Bronchial epithelial cell (primary cell): ENCODE measurements around the gene DUSP22. TPM values are rescaled to one million over a fixed set of nuclear protein-coding genes. Genes with fewer than 3 reads are reported as not detected.

Experiments used
- DNase-seq: peaks from one replicate; pipeline ENCODE4 v3.0.0-alpha.2; 2010; ENCODE audit warnings: low read depth
- FAIRE-seq: peaks from 2 replicates; lab custom pipeline; 2011; peaks lifted over from hg19 to GRCh38; lab: Jason Lieb, UNC
- H3K27me3 ChIP-seq: 2 replicates; pipeline ENCODE4 v1.5.1; 2011; ENCODE audit warnings: low read length; ENCODE audit not compliant: control insufficient read depth, insufficient read depth
- H3K36me3 ChIP-seq: 2 replicates; pipeline ENCODE4 v1.5.1; 2011; ENCODE audit warnings: low read length; ENCODE audit not compliant: control insufficient read depth, insufficient read depth
- H3K4me3 ChIP-seq: 2 replicates; pipeline ENCODE4 v1.5.1; 2011; ENCODE audit warnings: mild to moderate bottlenecking, low read depth, low read length, control low read depth
- CTCF ChIP-seq: IDR thresholded peaks from 2 replicates; pipeline ENCODE4 v1.5.1; 2011; ENCODE audit warnings: mild to moderate bottlenecking, moderate library complexity, low read length, control low read depth, inconsistent platforms; ENCODE audit not compliant: insufficient read depth, severe bottlenecking
- total RNA-seq: library from RNA; depleted of rRNA; stranded (reverse); fragments of >200 nt; gene quantifications from 2 replicates; pipeline ENCODE4 v1.2.1, GENCODE V29; 2014

Gene DUSP22
- total RNA-seq, 1 donor from 2014 or later: 33.7 TPM

GRCh38 chr6:304833-305370 is 12.6 kb downstream of the DUSP22 start:
- no peak for TF ChIP-seq CTCF
- FAIRE-seq: peak; percentile 13
- Histone ChIP-seq H3K36me3 (peaks cover 2% of the 10 kb centered on the region), H3K4me3 (no peak overlapping the region), H3K27me3 (no peaks in the 10 kb centered on the region)
- DNase-seq: no peak

- TF ChIP-seq CTCF: no peak
- Histone ChIP-seq H3K4me3 (no peak overlapping the region), H3K36me3 (peaks cover 2% of the 10 kb centered on the region), H3K27me3 (no peaks in the 10 kb centered on the region)
- peak; percentile 55 for DNase-seq
- FAIRE-seq: peak; percentile 47
Measured at GRCh38 chr6:305371-306206, 13.3 kb downstream of the DUSP22 start.

DNA sequence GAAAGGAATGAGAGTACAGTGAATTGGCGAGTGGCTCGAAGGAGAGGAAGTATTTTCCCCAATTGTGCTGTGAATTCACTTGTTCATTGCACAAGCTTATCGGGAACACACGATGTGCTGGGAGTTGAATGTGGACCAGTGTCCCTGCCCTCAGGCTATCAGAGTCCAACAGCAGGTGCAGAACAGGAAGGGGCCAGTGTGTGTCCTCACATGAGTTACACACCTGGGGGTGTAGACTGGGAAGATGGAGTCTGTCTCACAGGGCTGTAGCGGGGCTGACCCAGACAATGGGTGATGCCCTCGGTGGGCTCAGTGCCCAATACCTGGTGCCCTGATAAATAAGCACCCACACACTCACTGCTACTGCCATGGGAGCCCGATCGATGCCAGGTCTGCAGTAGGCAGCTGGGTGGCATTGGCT is 14.4 kb downstream of the DUSP22 start:
- FAIRE-seq (peak; percentile 86), DNase-seq (no peak)
- Histone ChIP-seq H3K36me3 (peaks cover 2% of the 10 kb centered on the region), H3K4me3 (no peak overlapping the region), H3K27me3 (no peaks in the 10 kb centered on the region)
- TF ChIP-seq CTCF: no peak

DNA sequence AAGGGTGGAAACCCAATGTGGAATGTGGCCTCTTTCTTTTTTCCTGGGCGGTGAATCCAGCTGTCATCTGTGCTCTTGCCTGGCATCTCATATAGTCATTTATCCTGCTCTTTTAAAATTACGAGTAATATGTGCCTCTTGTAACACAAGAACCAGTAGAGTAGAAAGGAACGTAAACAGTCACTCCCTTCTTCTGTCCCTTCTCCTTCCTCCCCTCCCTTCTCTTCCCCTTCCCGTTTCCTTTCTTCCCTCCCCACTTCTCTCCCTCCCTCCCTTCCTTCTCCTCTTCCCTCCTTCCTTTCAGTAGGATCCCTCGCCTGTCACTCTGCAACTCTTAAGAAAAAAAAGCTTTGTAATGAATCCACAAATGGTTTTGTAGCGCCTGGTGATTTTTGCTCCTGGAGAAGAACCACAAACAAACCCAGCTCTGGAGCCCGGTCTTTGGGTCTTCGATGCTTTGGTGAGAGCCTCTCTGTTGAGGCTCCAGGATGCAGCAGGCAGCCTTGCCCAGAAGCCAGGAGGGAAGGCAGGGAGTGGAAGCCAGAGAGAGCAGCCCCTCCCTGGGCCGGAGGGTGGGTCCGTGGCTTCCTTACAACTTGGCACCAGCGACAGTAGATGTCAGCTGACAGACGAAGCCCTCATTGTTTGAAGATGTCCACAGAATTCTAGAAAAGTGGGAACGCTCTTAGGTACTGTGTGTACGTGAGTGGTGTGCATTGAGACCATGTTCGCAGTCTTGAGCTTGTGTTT is 15.0 kb downstream of the DUSP22 start:
- TF ChIP-seq CTCF: no peak
- Histone ChIP-seq H3K27me3 (no peaks in the 10 kb centered on the region), H3K4me3 (no peak overlapping the region), H3K36me3 (peaks cover 4% of the 10 kb centered on the region)
- DNase-seq (no peak), FAIRE-seq (no peak)

DNA sequence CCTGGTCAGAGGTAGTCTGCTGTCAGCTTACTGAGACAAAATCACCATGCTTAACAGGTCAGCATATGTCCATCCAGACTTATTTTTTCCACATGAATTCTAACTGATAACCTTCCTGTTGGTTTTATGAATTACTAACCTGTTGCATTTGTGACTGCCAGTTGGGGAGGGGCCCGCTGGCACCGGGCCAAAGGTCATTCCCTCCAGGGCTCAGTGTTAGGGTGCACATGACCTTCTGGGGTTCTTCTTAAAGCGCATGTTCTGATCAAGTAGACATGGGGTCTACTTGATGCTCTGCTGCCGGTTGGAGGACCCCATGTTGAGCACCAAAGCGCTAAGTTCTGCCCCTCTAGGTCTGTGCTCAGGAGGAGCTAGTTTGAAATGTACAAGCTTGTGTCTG is 15.6 kb downstream of the DUSP22 start:
- DNase-seq: no peak
- TF ChIP-seq CTCF: no peak
- Histone ChIP-seq H3K27me3 (no peaks in the 10 kb centered on the region), H3K4me3 (no peak overlapping the region), H3K36me3 (peaks cover 4% of the 10 kb centered on the region)
- no peak for FAIRE-seq
